Activated naive CD4-positive, alpha-beta T cell treated with anti-CD3 and anti-CD28 coated beads for 36 hours (primary cell): ENCODE measurements around the gene MYOC. TPM values are rescaled to one million over a fixed set of nuclear protein-coding genes. Genes with fewer than 3 reads are reported as not detected.
"Not testable (repeated sequence)": the region's sequence is repeated elsewhere in the genome, so short reads cannot be mapped to it uniquely, and the experiment has no call there.

Experiments
- CTCF ChIA-PET: fragments of 350-600 bp; sonication (Branson Sonifier 250); formaldehyde crosslinking; loops from one replicate; lab custom pipeline; 2021; ENCODE audit warnings: antibody characterized with exemption; lab: Charles Lee
- DNase-seq: peaks from one replicate; pipeline ENCODE4 v3.0.0-alpha.2; 2020
- H3K27ac Mint-ChIP-seq: one replicate; pipeline ENCODE4 v1.8.0; 2021; ENCODE audit warnings: mild to moderate bottlenecking, mixed read lengths
- H3K27me3 Mint-ChIP-seq: one replicate; pipeline ENCODE4 v1.8.0; 2021; ENCODE audit warnings: low read depth, mixed read lengths
- H3K36me3 Mint-ChIP-seq: one replicate; pipeline ENCODE4 v1.8.0; 2021; ENCODE audit warnings: low read depth, mixed read lengths
- H3K4me1 Mint-ChIP-seq: one replicate; pipeline ENCODE4 v1.8.0; 2021; ENCODE audit warnings: low read depth, mixed read lengths
- H3K4me3 Mint-ChIP-seq: one replicate; pipeline ENCODE4 v1.8.0; 2021; ENCODE audit warnings: mild to moderate bottlenecking, moderate library complexity, mixed read lengths
- H3K9me3 Mint-ChIP-seq: one replicate; pipeline ENCODE4 v1.8.0; 2021; ENCODE audit warnings: mixed read lengths
- intact Hi-C: fragments of 100-400 bp; cut with micrococcal nuclease; formaldehyde crosslinking; loops from one replicate; pipeline ENCODE4 v1.15.1; 2023
- total RNA-seq, 2 experiments: library from RNA; stranded (reverse); gene quantifications; one replicate each; pipeline ENCODE4 v1.2.3, GENCODE V29; 2021

The MYOC gene
- not detected for total RNA-seq

- Mint-ChIP-seq H3K27ac (no peak within 1 kb of the TSS), H3K36me3 (no peaks in the 10 kb centered on the region), H3K4me3 (no peak within 1 kb of the TSS), H3K9me3 (no peaks in the 10 kb centered on the region), H3K4me1 (peaks cover 11% of the 10 kb centered on the region), H3K27me3 (peaks cover 5% of the 10 kb centered on the region)
- DNase-seq: no peak
- intact Hi-C loops: loop anchor here (10.0 kb wide), 1 partner anchor 742 kb away; no protein-coding TSS in a partner anchor
- CTCF ChIA-PET: interaction anchor here (0.6 kb wide), 1 partner anchor 190 kb away, joined by 3 read pairs; no protein-coding TSS in a partner anchor
These were observed at the start of gene MYOC for GRCh38 chr1:171652234-171652822. MYOC (minus strand) TSS chr1:171652688; CDS start chr1:171652611, 77 bp downstream.

- intact Hi-C loops: no loop called here
- no peak overlapping the region for H3K4me3 Mint-ChIP-seq
- no peaks in the 10 kb centered on the region for H3K4me1 Mint-ChIP-seq
- H3K36me3 Mint-ChIP-seq: peaks cover 23% of the 10 kb centered on the region
- DNase-seq: no peak
- H3K27ac Mint-ChIP-seq: no peak overlapping the region
- H3K27me3 Mint-ChIP-seq: no peaks in the 10 kb centered on the region
- CTCF ChIA-PET: no interaction called here
- peaks cover 18% of the 10 kb centered on the region for H3K9me3 Mint-ChIP-seq
These were observed 47.0 kb upstream of the MYOC start for GRCh38 chr1:171699531-171699930.

GRCh38 chr1:171695772-171696171 lies 43.3 kb upstream of the MYOC start:
- H3K4me3 Mint-ChIP-seq, H3K27ac Mint-ChIP-seq, intact Hi-C loops, H3K27me3 Mint-ChIP-seq, H3K4me1 Mint-ChIP-seq, DNase-seq: not testable (repeated sequence)
- H3K36me3 Mint-ChIP-seq: peaks cover 14% of the 10 kb centered on the region
- CTCF ChIA-PET: interaction anchor here (0.7 to 1.2 kb wide), 2 partner anchors 20 to 61 kb away, joined by 3 to 4 read pairs; no protein-coding TSS in a partner anchor
- H3K9me3 Mint-ChIP-seq: peaks cover 23% of the 10 kb centered on the region

- CTCF ChIA-PET, H3K36me3 Mint-ChIP-seq, DNase-seq, H3K27ac Mint-ChIP-seq, H3K27me3 Mint-ChIP-seq, H3K4me3 Mint-ChIP-seq, H3K4me1 Mint-ChIP-seq, intact Hi-C loops: not testable (repeated sequence)
- peaks cover 24% of the 10 kb centered on the region for H3K9me3 Mint-ChIP-seq
These were observed 41.1 kb upstream of the MYOC start for GRCh38 chr1:171693541-171693940.

- no peak for DNase-seq
- H3K36me3 Mint-ChIP-seq: no peaks in the 10 kb centered on the region
- peaks cover 7% of the 10 kb centered on the region for H3K9me3 Mint-ChIP-seq
- no peak overlapping the region for H3K27ac Mint-ChIP-seq
- H3K27me3 Mint-ChIP-seq: peaks cover 4% of the 10 kb centered on the region
- intact Hi-C loops: no loop called here
- CTCF ChIA-PET: interaction anchor here (0.9 kb wide), 1 partner anchor 35 kb away, joined by 4 read pairs; no protein-coding TSS in a partner anchor
- no peaks in the 10 kb centered on the region for H3K4me1 Mint-ChIP-seq
- H3K4me3 Mint-ChIP-seq: no peak overlapping the region
These were observed 31.4 kb upstream of the MYOC start for GRCh38 chr1:171683870-171684269.

GRCh38 chr1:171680339-171680738 lies 27.9 kb upstream of the MYOC start:
- intact Hi-C loops: no loop called here
- Mint-ChIP-seq H3K36me3 (no peaks in the 10 kb centered on the region), H3K4me3 (no peak overlapping the region), H3K27ac (no peak overlapping the region), H3K27me3 (peaks cover 7% of the 10 kb centered on the region), H3K9me3 (no peaks in the 10 kb centered on the region), H3K4me1 (no peaks in the 10 kb centered on the region)
- no peak for DNase-seq
- CTCF ChIA-PET: no interaction called here

- DNase-seq: no peak
- peaks cover 3% of the 10 kb centered on the region for H3K27me3 Mint-ChIP-seq
- CTCF ChIA-PET: interaction anchor here (0.7 to 1.3 kb wide), 2 partner anchors 22 to 32 kb away, joined by 3 read pairs; no protein-coding TSS in a partner anchor
- no peaks in the 10 kb centered on the region for H3K36me3 Mint-ChIP-seq
- no peaks in the 10 kb centered on the region for H3K4me1 Mint-ChIP-seq
- H3K27ac Mint-ChIP-seq: no peak overlapping the region
- H3K9me3 Mint-ChIP-seq: no peaks in the 10 kb centered on the region
- intact Hi-C loops: no loop called here
- no peak overlapping the region for H3K4me3 Mint-ChIP-seq
These were observed 24.3 kb upstream of the MYOC start for GRCh38 chr1:171676823-171677222.

- Mint-ChIP-seq H3K9me3 (no peaks in the 10 kb centered on the region), H3K36me3 (no peaks in the 10 kb centered on the region), H3K4me3 (no peak overlapping the region), H3K4me1 (no peaks in the 10 kb centered on the region), H3K27ac (no peak overlapping the region), H3K27me3 (peaks cover 3% of the 10 kb centered on the region)
- intact Hi-C loops: no loop called here
- CTCF ChIA-PET: no interaction called here
- DNase-seq: no peak
These were observed 22.2 kb upstream of the MYOC start for GRCh38 chr1:171674431-171675405.

- intact Hi-C loops: no loop called here
- no peaks in the 10 kb centered on the region for H3K4me1 Mint-ChIP-seq
- no peaks in the 10 kb centered on the region for H3K27me3 Mint-ChIP-seq
- no peak overlapping the region for H3K27ac Mint-ChIP-seq
- H3K36me3 Mint-ChIP-seq: no peaks in the 10 kb centered on the region
- no peak for DNase-seq
- H3K9me3 Mint-ChIP-seq: no peaks in the 10 kb centered on the region
- no peak overlapping the region for H3K4me3 Mint-ChIP-seq
- CTCF ChIA-PET: interaction anchor here (0.6 kb wide), 1 partner anchor 13 kb away, joined by 3 read pairs; no protein-coding TSS in a partner anchor
These were observed 18.3 kb upstream of the MYOC start for GRCh38 chr1:171670739-171671138.

- Mint-ChIP-seq H3K36me3 (no peaks in the 10 kb centered on the region), H3K27me3 (no peaks in the 10 kb centered on the region), H3K4me3 (no peak overlapping the region), H3K27ac (no peak overlapping the region), H3K4me1 (no peaks in the 10 kb centered on the region), H3K9me3 (no peaks in the 10 kb centered on the region)
- CTCF ChIA-PET: interaction anchor here (1.4 to 1.6 kb wide), 3 partner anchors 12 to 24 kb away, joined by 5 read pairs; no protein-coding TSS in a partner anchor
- intact Hi-C loops: no loop called here
- DNase-seq: no peak
These were observed 15.9 kb upstream of the MYOC start for GRCh38 chr1:171668372-171668771.

- H3K27me3 Mint-ChIP-seq: no peaks in the 10 kb centered on the region
- CTCF ChIA-PET: interaction anchor here (1.5 kb wide), 1 partner anchor 22 kb away, joined by 4 read pairs; no protein-coding TSS in a partner anchor
- no peak overlapping the region for H3K27ac Mint-ChIP-seq
- intact Hi-C loops: no loop called here
- no peaks in the 10 kb centered on the region for H3K9me3 Mint-ChIP-seq
- DNase-seq: no peak
- no peaks in the 10 kb centered on the region for H3K4me1 Mint-ChIP-seq
- no peak overlapping the region for H3K4me3 Mint-ChIP-seq
- no peaks in the 10 kb centered on the region for H3K36me3 Mint-ChIP-seq
These were observed 13.8 kb upstream of the MYOC start for GRCh38 chr1:171666114-171666769.

GRCh38 chr1:171664976-171665375 lies 12.5 kb upstream of the MYOC start:
- CTCF ChIA-PET: interaction anchor here (1.5 kb wide), 1 partner anchor 20 kb away, joined by 4 read pairs; no protein-coding TSS in a partner anchor
- Mint-ChIP-seq H3K9me3 (no peaks in the 10 kb centered on the region), H3K36me3 (no peaks in the 10 kb centered on the region), H3K4me3 (no peak overlapping the region), H3K27ac (no peak overlapping the region), H3K27me3 (no peaks in the 10 kb centered on the region), H3K4me1 (no peaks in the 10 kb centered on the region)
- intact Hi-C loops: no loop called here
- no peak for DNase-seq
